GM19324 (cell line): ENCODE results near the gene VAV2.
"Not testable (repeated sequence)": the region's sequence is repeated elsewhere in the genome, so short reads cannot be mapped to it uniquely, and the experiment has no call there.

Experiments used
- ATAC-seq: cut with Tn5 transposase; IDR thresholded peaks from one replicate; pipeline ENCODE4 v1.9.1; 2021; ENCODE audit warnings: mild to moderate bottlenecking, moderate library complexity; ENCODE audit not compliant: unreplicated experiment, low FRiP score

Gene VAV2

DNA sequence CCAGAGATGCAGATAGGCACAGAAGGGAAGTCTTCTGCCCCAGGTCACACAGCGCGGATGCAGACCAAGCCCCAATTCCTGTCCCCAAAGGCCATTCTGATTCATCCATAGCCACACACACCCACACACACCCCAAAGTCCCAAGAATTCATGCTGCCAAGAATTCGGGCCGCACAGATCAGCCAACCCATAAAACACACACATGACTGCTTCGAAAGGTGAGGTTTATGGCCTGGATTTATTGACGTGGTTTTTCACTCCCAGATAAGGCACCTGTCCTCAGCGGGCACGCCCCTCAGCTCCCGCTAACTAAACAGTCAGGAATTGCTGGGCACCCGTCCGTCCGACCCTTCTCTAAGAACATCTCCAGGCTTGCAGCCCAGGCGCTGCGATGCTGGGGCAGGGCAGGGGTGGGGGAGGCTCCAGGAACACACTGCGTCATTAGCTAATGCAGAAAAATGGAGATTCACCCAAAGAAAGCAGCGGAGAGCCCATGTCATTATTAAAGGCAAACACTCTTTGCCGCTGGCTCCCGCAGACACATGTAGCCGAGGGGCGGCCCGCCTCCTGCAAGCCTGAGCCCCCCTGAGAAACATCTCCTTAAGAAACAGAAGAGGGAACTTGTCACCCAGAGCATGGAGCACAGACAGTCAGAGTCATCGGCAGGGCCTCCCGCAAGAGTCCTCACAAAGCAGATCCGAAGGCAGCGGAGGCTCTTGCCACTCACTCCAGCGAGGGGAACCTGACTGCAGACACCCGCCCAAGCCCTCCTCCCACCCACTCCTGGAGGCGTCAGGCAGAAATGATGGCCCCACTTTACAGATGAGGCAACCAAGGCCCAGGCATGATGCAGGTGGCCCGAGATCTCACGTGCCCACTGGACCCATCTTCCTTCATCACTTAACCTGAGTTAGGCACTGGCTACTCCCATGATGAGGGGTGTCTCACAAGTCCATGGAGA is 19.9 kb downstream of the VAV2 start:
- no peak for ATAC-seq

DNA sequence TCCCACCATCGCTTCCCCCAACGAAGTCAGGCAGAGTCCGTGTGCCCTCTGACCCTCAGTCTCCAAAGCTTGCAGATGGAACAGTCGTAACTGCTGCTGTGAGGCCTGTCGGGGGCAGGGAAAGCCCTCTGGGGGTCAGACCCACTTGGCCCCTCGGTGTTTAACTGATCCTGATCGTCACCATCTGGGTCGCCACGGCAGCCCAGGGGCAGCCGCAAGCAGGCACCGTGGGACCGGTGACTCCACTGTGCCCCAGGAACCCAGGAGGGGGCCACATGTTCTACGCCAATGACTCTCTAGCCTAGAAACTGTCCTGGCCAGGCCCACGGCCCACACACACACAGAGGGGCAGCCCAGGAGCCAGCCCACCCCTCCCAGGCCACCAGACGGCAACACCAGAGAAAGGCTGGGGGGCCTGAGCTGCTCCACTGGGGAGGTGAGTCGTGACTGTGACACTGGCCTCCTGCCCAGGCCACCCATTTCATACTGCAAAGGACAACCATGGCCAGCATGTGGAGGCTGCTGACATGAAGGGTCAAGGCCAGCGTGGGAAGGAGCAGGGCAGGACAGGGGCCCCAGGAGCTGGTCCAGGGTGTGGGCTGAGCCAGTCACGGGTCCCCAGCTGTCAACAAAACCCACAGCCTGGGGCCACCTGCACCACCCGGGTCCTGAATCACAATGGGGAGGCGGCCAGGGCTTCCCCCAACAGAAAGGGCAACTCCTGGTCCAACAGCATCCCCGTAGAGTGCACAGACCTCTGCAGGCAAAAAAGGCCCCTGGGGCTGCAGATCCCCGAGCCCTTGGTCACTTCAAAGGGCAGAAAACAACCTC is 20.8 kb downstream of the VAV2 start:
- ATAC-seq: no peak

DNA sequence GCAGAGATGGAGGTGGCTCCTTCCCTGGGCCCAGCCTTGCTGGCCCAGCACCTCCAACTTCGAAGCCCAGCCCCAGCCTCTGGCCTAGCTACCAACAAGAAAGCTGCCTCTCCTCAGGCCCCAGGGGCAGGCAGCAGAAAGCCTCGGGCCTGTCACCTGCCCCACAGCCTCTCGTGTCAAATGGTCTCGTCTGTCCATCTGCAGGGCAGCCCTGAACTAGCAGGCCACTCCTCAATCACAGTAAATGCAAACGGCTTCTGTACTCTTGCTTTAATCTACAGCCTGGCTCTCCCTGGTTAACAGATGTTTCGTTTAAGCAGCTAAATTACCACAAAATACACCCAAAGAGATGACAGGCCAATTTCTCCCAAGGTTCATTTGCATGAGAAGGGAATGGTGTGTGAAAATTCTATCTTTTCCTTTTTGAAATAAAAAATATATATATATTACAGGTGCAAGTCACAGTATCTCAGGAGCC is 21.5 kb downstream of the VAV2 start:
- no peak for ATAC-seq

DNA sequence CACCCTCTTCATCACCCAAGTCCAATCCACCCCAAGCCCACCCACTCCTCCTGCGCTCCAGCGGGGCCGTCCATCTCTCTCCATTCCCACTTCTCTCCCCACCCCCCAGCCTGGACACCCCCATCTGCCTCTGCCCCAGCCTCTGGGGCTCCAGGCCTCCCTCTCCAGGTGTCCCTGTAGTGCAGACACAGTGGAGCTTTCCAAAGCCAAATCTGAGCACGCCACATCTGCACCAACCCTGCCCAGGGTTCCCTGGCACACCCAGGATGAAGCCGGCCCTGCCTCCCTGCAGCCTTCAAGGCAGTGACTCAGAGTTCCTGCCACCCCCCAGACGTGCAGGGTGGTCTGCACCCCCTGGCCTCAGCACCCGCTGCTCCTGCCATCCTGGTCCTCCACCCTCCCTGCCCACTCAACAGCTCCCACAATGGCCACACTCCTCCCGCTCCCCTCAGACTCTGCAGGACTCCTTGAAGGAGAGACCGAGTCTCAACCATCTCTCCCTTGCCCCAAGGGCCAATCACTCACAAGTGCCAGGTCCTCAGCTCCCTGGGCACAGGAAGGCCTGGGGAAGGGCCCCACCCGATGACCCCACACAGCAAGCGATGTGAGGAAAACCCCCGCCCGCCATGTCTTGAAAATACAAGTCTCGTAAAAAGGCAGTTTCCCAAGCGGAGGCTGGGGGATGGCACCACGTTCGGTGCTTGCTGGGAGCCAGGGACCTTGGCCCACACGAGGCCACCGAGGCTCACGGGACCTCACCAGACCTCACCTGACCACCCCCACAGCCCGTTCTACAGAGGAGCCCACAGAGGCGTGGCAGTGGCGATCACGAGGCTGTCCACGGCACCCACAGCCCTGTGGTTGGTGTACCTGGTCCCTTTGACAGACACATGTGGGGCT is 22.2 kb downstream of the VAV2 start:
- ATAC-seq: no peak

DNA sequence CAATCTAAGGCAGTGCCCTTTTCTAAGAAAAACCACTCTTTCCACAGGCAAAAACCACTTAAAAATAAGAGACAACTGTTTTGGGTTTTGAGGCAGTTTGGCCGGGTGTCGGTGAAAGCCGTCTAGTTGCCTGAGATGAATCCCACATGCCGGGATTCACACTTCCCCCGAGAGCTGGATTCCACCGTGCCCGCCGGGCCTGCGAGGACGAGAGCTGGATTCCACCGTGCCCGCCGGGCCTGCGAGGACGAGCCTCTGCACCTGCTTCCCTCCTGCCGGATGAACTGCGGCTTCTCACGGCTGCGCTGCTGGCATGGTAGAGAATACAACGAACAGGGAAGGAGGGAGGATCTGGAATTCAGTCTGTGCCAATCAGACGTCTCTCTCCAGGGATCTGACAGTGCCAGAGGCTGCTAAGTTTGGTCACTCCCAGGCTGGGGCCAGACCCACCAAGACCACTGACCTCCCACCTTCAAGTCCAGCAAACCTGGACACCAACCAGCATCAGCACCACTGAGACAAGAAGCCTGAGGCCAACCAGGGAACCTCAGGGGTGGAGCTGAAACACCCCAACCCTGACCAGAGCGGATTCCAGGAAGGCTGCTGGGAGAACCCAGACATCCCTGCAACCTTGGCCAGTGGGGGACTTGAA is 23.0 kb downstream of the VAV2 start:
- no peak for ATAC-seq

DNA sequence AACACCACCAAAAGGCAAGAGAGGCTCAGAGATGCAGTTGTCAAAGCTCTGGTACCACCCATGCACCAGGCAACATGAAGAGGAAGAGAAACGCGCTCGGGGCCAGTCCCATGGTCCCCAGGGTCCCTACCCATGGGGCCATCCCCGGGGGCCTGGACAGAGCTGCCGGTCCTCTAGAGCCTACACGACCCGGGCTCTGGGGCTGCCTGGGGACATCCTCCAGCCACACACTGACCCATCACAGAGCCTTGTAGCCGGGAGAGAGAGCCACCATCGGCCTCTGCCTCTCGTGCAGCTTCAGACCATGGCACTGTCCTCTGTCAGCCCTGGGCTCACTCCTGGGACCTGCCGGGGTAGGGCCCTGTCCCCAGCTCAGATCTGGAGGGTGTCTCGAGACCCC is 23.7 kb downstream of the VAV2 start:
- ATAC-seq: no peak

- no peak for ATAC-seq
Measured at GRCh38 chr9:133967024-133967741, 24.9 kb downstream of the VAV2 start.

DNA sequence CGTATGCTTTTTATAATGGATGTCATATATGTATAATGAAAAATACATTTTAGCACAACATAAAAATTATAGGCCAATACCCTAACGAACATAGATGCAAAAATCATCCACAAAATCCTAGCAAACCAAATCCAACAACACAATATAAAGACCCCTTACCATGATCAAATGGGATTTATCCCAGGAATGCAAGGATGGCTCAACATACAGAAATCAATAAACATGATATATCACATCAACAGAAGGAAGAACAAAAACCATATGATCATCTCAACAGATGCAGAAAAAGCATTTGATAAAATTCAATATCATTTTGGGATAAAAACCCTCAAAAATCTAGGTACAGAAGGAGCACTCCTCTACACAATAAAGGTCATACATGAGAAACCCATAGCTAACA is 27.7 kb downstream of the VAV2 start:
- ATAC-seq: no peak

- ATAC-seq: no peak
Measured at GRCh38 chr9:133963166-133963565, 29.0 kb downstream of the VAV2 start.

GRCh38 chr9:133962341-133962740 is 29.8 kb downstream of the VAV2 start:
- no peak for ATAC-seq

GRCh38 chr9:133961226-133962165 is 30.6 kb downstream of the VAV2 start:
- ATAC-seq: no peak

DNA sequence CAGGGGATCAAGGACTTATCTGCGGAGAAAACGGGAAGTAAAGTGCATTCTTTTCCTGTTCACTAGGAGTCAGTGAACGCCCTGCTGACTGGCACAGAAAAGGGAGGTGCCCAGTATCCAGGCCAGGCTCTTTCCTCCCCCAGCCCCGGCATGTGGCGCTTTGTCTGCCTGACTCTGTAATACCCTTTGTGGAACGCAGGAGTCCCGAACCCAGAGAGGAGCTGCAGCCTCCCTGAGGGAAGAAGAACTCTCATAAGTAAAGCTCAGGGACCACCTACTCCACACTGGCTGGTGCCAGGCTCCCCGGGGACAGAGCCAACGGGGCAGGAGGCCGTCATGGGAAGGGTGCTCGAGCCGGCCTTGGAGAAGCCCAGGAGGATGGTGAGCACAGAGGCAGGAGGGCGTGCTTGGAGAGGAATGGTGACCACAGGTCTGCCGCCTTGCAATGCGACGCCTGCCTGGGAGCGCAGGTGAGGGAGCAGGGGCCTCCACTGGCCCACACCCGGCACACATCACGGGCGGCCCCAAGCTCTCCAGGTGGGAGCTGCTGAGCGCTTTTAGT is 31.5 kb downstream of the VAV2 start:
- ATAC-seq: no peak

- ATAC-seq: no peak
Measured at GRCh38 chr9:133959966-133960567, 32.1 kb downstream of the VAV2 start.

- ATAC-seq: no peak
Measured at GRCh38 chr9:133959171-133959570, 33.0 kb downstream of the VAV2 start.

DNA sequence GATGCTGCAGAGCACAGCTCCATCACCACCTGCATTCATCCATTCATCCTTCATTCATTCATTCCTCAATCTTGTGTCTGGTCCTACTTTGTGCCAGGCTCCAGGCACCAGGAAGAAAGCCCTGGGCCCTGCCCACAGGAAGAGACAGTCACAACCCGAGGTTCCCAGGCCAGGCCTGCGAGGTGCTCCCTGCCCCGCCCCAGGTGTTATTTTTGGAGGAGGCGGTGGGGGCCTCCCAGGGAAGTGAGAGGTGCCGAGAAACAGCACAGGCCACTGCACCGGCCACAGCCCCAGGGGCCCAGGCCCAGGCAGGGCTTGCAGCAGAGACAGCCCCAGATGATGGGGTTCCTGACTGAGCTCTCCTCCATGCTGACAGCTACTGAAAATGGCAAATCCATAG is 33.4 kb downstream of the VAV2 start:
- ATAC-seq: no peak

DNA sequence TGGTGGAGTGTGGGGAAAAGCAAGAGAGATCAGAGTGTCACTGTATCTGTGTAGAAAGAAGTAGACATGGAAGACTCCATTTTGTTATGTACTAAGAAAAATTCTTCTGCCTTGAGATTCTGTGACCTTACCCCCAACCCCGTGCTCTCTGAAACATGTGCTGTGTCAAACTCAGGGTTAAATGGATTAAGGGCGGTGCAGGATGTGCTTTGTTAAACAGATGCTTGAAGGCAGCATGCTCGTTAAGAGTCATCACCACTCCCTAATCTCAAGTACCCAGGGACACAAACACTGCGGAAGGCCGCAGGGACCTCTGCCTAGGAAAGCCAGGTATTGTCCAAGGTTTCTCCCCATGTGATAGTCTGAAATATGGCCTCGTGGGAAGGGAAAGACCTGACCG is 34.4 kb downstream of the VAV2 start:
- ATAC-seq: not testable (repeated sequence)

DNA sequence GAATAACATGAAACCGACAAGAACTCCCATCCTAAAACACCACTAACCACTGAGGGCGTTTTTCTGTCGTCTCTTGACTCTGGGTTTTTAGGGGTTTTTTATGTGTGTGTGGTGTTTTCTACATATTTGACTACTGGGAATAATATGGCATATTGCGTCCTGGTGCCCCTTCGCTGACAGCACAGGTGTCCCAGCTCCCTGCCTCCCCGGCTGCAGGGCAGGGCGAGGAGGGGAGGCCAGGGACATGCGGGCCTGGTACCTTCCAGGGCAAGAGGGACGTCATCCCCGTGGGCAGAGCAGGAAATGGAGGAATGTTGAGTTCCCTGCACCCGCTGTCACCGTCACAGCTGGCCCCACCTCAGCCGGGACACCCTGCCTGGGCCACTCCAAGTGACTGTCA is 34.8 kb downstream of the VAV2 start:
- no peak for ATAC-seq
